CD4-positive, alpha-beta T cell treated with Interleukin-21 for 1 hour (primary cell): ENCODE results near the gene NRCAM.
A peak's percentile ranks its signal among the peaks of the same experiment; 100 is the strongest.
"Not testable (repeated sequence)": the region's sequence is repeated elsewhere in the genome, so short reads cannot be mapped to it uniquely, and the experiment has no call there.

ENCODE experiments used
- DNase-seq: peaks from one replicate; pipeline ENCODE4 v3.0.0-alpha.2; 2020

NRCAM gene

DNA sequence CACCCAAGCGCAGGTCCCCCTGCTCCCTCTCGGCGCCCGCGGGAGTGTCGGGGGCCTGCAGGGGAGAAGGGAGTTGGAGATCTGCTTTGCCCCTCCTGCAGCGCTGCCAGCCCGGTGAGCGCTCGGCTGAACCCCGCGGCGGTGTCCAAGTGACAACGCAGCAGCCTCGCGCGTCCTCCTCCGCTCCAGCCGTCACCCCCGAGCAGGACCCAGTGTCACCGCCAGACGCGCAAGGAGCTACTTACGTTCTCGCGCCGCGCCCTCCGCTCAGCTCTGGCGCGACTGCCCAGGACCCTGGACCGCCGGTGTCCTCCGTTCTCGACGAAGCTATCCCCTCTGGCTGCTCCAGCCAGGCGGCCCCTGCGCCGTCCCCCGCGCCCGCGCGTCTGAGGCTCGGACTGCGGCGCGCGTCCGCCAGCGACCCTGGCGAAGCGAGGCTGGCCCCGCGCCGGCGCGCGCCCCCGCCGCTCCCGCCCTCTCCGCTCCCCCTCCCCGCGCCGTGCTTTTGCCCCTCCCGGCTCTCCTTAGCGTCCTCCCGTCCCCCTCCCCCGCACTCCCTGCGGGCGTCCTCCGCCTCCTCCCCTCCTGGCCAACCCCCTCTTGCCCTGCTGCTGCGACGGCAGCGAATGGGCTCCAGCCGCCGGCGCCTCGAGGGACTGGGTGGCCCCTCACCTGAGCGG lies at the start of gene NRCAM:
Gene NRCAM, minus strand, starts transcription at position 439 of the 680 bp plus-strand sequence. CDS start 216,372 bp downstream, outside the sequence.
- DNase-seq, result no peak

DNA sequence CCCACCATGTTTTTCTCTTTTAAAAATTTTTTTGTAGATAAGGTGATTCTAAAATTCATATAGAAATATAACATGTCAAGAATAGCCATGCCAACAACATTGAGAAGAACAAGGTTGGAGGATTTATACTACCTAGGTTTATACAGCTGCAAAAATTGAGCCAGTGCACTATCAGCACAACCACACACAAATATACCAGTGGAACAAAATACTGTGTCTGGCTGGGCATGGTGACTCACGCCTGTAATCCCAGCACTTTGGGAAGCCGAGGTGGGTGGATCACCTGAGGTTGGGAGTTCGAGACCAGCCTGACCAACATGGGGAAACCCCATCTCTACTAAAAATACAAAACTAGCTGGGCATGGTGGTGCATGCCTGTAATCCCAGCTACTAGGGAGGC lies 48.3 kb upstream of the NRCAM start:
- DNase-seq, result not testable (repeated sequence)

DNA sequence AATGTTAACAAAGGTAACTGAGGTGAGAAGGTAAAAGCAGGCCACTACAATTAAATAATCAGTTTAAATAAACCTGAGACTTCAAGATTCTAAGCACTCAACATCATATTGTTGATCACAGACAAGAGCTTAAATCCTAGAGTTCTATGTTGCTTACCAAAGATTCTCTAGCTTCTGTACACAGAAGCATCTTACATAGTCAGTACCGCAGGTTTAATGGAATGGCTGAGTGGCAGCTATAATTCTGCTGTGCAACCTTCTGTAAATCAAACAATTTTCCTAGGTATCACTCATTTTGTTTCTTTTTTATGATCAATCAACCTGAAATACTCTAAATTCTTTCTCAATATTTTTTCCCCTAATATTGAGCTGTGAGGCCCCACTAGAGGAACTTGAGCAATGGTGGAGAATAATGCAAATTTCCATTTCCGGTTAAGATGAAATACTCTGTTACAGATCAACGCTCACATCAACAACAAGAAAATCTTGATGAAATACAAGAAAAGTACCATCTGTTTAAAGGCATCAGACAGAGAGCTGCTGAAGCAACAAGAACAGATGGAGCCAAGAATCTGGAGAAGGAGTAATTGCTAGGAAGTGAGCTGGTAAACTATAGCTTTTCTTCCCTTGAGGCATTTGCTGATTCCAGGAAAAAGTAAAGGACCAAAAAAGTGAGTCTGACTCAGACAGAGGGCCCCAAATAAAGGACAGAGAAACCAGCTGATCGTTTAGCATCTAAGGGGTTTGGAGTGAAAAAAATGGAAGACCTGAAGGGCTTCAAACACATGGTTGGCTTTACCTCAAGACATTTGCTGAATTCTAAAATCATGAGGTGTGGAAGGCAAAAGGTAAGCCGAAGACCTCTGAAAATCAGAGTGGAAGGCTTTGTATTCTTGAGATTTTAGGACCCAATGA lies 47.1 kb upstream of the NRCAM start:
- no peak for DNase-seq

DNA sequence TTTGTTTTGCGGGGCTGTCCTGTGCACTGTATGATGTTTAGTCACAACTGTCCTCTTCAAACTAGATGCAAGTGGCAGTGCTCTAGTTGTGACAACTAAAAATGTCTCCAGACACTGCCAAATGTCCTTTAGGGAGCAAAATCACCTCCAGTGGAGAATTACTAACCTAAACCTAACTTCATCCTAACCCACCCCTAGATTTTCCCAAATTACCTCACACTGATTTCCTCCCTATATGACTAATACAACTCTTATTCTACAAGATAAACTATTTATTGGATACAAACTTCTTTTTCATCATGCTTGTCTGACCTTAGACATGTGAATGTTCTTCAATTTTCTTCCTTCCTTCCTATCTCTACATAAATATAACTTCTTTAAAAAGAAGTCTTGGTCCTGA lies 43.3 kb upstream of the NRCAM start:
- no peak for DNase-seq

DNA sequence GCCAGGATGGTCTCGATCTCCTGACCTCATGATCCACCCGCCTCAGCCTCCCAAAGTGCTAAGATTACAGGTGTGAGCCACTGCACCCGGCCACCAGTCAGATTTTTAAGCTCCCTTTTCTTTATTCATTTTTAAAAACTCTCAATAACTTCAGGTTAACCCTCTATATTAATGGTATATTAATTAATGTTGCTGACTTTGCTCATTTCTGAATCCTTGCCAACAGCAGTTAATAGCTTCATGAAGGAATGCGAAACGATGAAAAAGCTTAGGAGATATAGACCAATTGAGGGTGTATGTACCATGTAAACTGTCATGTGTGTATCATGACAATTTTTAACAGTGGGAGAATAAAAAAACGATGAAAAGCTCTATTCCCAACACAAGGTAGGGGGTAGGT lies 42.2 kb upstream of the NRCAM start:
- no peak for DNase-seq

DNA sequence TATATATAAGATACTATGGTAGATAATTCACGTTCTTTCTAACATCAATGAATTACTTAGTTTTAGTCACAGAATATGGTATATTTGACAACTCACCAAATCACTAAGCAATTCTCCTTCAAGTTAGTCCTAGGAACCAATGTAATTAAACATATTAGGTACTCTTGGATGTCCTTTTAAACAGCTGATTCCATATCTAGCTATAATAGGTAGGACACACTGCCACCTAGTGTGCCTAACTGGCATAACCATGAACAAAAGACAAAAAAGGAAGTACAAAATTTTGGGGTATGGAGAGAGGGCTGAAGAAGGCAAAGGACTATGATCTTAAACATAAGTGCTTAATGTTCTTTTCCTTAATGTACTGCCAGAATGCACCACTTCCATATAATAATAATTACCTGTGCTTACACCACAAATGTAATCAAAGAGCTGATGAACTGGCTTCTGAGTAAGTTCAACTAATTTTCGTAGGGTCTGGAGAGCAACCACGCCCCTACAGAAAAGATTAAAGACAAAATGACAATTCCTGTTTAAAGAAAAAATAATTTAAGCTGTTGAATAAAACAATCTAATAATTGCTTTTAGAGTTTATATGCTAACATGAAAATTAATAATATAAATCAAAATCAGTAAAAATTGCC lies 41.0 kb upstream of the NRCAM start:
- DNase-seq, result peak; percentile 65

DNA sequence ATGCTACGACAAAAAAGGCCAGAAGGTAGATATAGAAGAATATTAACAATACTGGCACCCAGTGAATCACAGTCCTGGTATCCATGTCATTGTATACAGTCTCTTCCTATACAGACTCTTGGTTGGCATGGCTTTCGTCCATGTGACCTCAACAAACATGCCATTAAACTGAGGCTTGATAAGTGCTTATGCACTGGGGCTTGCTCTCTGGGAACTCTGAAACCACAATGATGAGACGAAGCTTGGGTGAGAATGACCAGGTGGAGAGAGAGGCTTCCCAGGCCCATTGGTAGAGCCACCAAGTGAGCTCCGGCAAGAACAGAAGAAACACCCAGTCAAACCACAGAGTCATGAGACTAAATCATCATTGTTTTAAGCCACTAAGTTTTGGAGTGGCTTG lies 36.5 kb upstream of the NRCAM start:
- DNase-seq, result no peak

DNA sequence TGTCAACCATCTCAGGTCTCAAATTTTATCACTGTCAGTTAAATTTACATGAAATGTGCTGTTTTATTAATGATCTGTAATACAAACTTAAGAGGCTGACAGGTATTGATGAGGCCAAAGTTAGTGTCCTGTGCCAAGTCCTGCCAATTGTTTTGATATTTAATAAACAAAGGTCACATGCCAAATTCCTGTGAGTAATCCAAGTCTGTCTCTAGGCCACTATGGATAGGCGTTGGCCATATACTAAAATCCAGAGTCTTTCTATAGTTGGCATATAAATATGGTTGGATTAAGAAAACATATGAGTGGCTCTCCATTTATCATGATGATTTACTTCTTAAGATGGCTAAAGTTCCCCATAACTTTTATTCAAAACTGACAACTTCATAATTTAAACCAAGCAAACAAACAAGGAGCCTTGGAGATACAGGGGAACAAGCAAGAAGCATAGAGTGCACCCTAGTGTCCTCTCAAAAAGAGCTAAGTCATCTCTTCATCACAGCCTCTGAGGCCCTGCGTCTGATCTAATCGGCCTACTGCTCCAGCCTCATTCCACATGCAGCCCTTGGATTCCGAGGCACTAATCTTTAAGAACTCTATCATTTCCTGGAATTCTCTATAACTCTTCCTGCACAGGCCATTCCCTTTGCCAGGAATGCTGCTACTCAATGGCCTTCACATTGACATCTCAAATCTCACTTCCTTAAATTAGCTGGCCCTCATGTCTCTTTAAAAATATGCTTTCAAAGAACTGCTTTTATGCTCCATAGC lies 32.7 kb upstream of the NRCAM start:
- DNase-seq, result no peak

DNA sequence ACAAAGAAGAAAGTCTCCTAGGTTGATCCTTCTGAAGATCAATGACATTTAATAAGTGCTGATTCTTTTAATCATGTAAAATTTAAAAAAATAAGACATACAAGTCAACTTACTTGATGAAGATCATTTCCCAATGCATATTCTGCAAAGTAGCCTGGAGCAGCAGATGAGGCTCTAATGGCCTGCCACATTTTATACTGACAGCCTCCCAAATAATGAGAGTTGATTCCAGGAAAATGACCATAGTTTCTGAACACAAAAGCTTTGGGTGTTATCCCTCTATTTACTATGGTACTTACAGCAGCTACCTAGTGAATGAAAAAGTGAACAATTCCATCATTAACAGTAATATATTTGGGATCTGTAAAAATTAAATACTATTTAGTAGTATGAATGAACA lies 31.4 kb upstream of the NRCAM start:
- no peak for DNase-seq

DNA sequence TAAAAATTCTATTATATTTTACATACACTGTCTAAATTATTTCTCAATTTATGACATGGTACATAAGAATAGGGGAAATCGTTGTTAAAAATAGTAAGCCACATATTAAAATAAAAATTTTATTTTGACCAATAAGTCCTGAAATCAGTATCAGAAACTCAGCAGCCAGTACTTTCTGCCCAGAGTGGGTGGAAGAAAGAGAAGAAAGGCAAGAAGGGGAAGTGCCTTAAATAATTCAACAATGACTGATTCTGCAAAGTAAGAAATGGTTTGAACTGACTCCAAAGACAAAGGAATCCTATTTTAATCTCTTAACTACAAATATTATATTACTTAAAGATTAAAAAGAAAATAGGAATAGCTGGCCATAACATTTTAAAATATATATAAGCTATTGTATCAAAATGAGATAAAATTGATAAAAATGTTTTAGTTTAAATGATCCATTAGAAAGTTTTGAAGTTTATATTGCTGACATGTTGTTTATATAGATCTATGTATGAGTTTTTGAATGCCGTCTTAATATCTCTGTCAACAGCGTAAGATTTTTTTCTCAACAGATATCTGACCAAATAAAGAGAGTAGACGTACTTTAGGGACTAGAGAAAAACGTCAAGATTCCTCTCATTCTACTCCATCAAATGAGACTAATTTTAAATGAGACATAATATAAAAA lies 30.2 kb upstream of the NRCAM start:
- DNase-seq, result no peak

DNA sequence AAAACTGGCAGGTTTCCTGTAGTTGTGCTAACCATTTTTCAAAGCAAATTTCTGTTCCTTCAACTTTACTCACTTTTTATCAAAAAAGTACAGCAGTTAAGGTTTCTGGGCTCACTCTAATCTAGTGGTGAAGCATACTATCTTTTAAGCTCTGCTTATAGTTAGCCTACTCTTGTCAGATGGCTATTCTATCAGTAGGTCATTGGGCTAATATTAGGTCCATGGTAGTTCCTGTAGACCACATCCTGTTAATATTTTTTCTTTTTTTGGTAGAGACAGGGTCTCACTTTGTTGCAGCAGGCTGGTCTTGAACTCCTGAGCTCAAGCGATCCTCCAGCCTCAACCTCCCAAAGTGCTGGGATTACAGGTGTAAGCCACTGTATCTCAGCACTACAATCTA lies 27.9 kb upstream of the NRCAM start:
- no peak for DNase-seq

DNA sequence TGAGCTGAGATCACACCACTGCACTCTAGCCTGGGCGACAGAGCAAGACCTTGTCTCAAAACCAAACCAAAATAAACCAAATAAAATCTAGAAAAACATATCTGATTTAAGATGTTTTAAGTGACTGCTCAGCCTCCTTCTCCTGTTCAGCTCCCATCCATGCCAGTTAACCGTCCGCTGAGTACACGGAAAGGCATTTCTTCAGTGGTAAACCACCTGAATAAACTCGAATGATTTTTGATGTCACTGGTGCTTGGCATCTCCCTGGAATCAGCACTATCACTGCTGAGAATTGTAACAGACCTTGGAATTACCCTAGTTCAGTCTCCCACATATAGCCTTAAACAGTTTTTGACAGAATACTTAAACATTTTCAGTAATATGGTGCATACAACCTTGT lies 24.1 kb upstream of the NRCAM start:
- no peak for DNase-seq

DNA sequence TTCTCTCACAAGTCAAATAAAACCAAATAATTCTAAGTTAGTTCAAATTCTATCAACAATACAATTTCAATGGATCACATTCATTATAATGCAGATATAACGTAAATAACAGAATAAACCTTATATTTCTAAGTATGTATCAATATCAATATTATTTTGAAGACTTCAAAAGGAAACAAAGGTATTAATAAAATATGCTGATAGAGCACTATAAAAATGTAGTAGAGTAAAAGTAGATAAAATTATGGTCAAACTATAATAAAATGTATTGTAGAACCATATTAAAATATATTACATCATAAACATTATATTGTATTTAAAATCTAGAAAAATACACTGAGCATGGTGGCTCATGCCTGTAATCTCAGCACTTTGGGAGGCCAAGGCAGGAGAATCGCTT lies 23.5 kb upstream of the NRCAM start:
- no peak for DNase-seq

DNA sequence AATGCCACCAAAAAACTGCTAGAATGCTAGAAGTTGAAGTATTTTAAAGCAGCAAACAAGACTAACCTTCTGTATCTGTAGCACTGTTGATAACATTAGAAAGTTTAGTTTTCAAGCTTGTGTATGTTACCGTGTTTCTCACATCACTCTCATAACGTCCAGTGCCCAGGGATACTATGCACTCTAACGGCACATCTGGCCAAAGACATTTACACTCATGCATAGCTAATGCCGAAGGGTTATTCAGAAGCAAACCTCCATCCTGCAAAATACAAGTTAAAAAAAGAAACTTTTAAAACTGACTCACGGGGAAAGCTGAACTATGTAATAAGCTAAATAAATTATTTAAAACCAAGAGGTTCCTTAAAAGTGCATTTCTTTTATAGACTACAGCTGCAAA lies 22.9 kb upstream of the NRCAM start:
- DNase-seq, result no peak

DNA sequence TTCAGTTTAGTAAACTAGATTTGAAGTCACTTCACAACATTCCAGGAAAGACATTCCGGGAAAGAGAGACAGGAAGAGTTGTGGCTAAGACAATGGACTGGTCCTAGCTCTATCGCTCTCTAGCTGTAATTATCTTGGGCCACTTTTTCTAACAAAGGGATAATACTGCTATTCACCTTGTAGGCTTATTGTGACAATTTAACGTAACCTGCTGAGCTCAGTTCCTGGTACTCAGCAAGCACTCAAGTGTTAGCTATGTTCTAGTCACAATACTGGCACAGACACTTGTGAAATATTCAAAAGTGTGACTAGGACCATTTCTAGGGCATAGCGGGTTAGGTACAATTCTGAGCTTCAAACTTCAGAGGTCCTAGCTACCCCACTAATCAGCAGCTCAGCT lies 12.0 kb upstream of the NRCAM start:
- DNase-seq, result no peak

DNA sequence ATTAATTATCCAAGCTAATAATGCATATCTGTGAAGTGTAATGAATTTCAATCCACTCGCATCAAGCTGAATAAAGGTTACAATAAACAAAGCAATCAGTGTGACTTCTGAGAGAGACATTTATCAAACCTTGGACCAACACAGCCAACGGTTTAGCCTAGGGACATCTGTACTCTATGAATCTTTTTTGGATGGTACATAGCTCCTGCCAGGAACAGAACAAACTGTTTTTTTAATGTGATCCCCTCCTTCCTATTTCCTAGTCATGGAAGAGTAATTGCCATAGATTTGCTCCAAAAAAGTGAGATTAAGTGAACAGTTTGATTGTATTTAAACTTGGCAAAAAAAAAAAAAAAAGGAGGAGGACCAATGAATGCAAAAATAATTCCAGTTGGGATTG lies 11.2 kb upstream of the NRCAM start:
- no peak for DNase-seq

DNA sequence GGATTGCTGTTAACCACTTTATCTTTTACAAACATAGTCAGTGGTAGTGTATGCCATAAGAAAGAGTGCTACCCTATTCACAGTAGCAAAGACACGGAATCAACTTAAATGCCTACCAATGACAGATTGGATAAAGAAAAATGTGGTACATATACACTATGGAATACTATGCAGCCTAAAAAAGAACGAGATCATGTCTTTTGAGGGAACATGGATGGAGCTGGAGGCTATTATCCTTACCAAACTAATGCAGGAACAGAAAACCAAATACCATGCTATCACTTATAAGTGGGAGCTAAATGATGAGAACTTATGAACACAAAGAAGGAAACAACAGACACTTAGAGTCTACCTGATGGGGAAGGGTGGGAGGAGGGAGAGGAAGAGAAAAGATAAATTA lies 10.1 kb upstream of the NRCAM start:
- not testable (repeated sequence) for DNase-seq

DNA sequence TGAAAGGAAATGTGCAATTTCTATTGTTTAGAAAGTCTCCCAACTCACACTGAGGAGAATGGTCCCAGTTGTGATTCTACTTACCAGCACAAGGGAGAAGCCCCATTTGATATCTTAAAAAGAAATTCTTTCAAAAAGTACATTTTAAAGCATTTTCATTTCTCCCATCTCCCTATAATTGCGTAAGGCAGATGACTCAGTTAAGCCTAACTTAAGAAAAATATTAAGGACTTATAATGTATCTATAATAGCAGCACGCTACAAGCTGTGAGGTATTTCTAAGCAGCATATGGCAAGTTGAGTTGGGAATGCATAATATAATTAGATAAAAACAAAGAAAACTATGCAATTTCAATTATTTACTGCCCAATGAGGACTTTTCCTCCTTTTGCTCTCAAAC lies 8.5 kb upstream of the NRCAM start:
- no peak for DNase-seq

DNA sequence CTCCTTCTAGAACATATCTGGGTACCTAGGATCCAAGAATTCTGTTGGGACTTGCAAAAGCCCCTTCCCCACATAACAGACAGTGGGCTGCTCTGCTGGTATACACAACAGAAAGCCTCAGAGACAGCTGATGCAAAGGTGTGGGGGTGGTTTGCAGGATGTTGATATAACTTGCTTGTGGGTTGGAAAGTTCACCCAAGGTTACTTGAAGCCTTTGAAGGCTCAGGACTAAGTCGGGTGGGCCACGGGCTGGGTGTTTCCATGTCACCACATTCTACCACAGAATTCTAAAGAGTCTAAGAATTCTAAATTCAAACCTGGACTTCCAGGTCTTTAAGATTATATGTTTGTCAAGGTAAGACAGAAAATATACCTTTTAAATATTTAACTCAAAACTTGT lies 7.4 kb upstream of the NRCAM start:
- DNase-seq, result peak; percentile 10

DNA sequence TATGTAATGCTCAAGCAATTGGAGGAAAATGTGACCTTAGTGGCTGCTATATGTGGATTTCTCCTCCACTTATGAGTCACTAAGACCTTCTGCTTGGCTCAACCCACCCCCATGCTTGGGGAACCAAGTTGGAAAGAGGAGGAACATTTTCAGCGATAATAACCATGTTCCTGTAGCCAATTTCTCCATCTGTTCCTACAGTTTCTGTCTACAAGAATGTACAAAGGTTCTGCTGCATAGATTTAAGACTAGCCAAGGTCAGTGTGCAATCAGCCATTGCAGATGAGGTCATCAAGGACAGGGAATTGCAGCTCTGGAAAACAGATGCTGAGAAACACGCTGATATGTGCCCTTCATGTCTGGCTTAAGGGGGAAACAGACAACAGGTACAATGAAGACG lies 5.6 kb upstream of the NRCAM start:
- DNase-seq, result no peak

DNA sequence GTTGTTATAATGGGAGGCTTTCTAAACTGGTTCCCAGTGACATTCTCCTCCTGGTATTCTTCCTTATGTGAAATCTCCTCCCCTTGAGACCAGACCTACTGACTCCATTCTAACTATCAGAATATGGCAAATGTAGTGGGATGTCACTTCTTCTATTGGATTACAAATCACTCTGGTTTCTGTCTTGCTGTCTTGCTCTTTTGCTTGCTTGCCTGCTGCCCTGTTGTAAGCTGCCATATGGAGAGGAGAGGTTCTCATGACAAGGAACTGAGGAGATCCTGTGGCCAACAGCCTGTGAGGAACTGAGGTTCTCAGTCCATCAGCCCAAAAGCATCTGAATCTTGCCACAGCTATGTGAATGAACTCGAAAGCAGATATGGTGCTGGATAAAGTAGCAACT lies 4.7 kb upstream of the NRCAM start:
- DNase-seq, result no peak

DNA sequence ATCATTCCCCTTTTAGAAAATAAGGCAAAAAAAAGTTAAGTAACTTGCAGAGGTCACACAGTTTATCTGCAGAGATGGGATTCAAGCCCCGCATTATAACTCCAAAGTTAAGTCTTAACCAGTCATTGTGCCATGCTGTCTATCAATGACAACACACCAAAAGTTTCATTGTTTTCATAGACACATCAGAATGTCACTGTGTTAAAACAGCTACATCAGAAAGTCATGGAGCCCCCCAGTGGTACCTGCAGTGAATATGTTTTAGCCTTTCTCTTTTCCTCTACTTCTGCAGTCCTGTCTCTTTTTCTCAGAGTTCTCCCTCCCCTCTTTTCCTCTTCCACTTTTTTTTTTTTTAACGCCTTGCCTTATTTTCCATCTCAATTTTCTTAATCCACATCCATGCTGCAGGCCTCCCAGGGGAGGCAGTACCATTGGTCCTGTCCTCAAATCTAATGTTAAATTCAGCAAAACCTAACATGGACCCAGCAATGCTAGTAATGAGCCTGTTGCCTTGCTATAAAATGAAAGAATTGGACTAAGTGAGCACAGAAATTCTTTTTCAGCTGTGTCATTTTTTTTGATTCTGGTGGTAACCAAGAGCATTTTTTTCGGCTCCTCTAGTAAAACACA lies 3.8 kb upstream of the NRCAM start:
- DNase-seq, result no peak
